OCI-LY7 (cell line): ENCODE results near the gene LGALS16. TPM values are rescaled to one million over a fixed set of nuclear protein-coding genes. Genes with fewer than 3 reads are reported as not detected.

ENCODE experiments used
- BruUV-seq: library from RNA; stranded (reverse); fragments of 400-500 nt; replicated peaks from 2 replicates; lab custom pipeline; 2021; lab: Mats Ljungman, UMichigan
- CTCF ChIA-PET: fragments of 300-600 bp; sonication (Branson Sonifier 250); formaldehyde crosslinking; loops from one replicate; lab custom pipeline; 2022; ENCODE audit warnings: antibody characterized with exemption; ENCODE audit not compliant: unreplicated experiment; lab: Charles Lee
- POLR2A ChIA-PET: fragments of 300-600 bp; sonication (Branson Sonifier 250); formaldehyde crosslinking; loops from one replicate; lab custom pipeline; 2022; ENCODE audit warnings: antibody characterized with exemption; lab: Charles Lee
- DNase-seq: peaks from one replicate; pipeline ENCODE4 v3.0.0-alpha.2; 2015; ENCODE audit warnings: low spot score
- H2AFZ ChIP-seq: fragments of 200-600 bp; sonication (generic), shearing (Covaris generic); 2 replicates; pipeline ENCODE4 v1.6.1; 2014; ENCODE audit warnings: mild to moderate bottlenecking, antibody characterized with exemption, low read length, moderate library complexity
- H3K27ac ChIP-seq: fragments of 200-600 bp; sonication (generic); 2 replicates; pipeline ENCODE4 v1.5.1; 2014; ENCODE audit warnings: mixed run types, low read depth, mild to moderate bottlenecking, moderate library complexity, low read length, inconsistent platforms; ENCODE audit not compliant: poor library complexity, severe bottlenecking
- H3K36me3 ChIP-seq: fragments of 200-600 bp; sonication (generic); 2 replicates; pipeline ENCODE4 v1.6.1; 2014; ENCODE audit warnings: mild to moderate bottlenecking, antibody characterized with exemption, low read length, moderate library complexity, mixed read lengths; ENCODE audit not compliant: insufficient read depth
- H3K4me1 ChIP-seq: fragments of 200-600 bp; sonication (generic); 2 replicates; pipeline ENCODE4 v1.5.1; 2014; ENCODE audit warnings: mild to moderate bottlenecking, low read length; ENCODE audit not compliant: insufficient read depth, poor library complexity, severe bottlenecking
- H3K4me2 ChIP-seq: fragments of 200-600 bp; sonication (generic); 2 replicates; pipeline ENCODE4 v1.6.1; 2014; ENCODE audit warnings: mild to moderate bottlenecking, low read length
- H3K4me3 ChIP-seq: fragments of 200-600 bp; sonication (generic); 2 replicates; pipeline ENCODE4 v1.5.1; 2014; ENCODE audit warnings: mild to moderate bottlenecking, low read depth, low read length; ENCODE audit not compliant: poor library complexity, severe bottlenecking
- H3K79me2 ChIP-seq: fragments of 200-600 bp; sonication (generic); 2 replicates; pipeline ENCODE4 v1.6.1; 2016; ENCODE audit warnings: low read depth, mild to moderate bottlenecking, low read length, moderate library complexity, mixed read lengths; ENCODE audit not compliant: insufficient read depth
- H3K9me2 ChIP-seq: fragments of 200-600 bp; sonication (generic); 2 replicates; pipeline ENCODE4 v1.6.1; 2016; ENCODE audit warnings: mild to moderate bottlenecking, low read length, mixed read lengths; ENCODE audit not compliant: insufficient read depth
- H3K9me3 ChIP-seq: fragments of 200-600 bp; sonication (generic); 2 replicates; pipeline ENCODE4 v1.6.1; 2014; ENCODE audit warnings: mild to moderate bottlenecking, mixed run types, low read length, mixed read lengths
- H4K20me1 ChIP-seq: fragments of 200-600 bp; sonication (generic); 2 replicates; pipeline ENCODE4 v1.6.1; 2014; ENCODE audit warnings: mild to moderate bottlenecking, antibody characterized with exemption, low read length, moderate library complexity, mixed read lengths; ENCODE audit not compliant: insufficient read depth
- EZH2phosphoT487 ChIP-seq: fragments of 200-600 bp; sonication (generic); IDR thresholded peaks from 2 replicates; pipeline ENCODE4 v1.6.1; 2018; ENCODE audit warnings: low read depth, borderline replicate concordance, mild to moderate bottlenecking, mixed run types, antibody characterized with exemption, low read length, moderate library complexity, mixed read lengths
- intact Hi-C: fragments of 100-400 bp; cut with micrococcal nuclease; formaldehyde crosslinking; loops from one replicate; pipeline ENCODE4 v1.10.0; 2022; ENCODE audit not compliant: unreplicated experiment
- total RNA-seq, 2 experiments: library from RNA; depleted of rRNA in 1 of 2; stranded (reverse); fragments of >200 nt in 1 of 2; shearing (Covaris generic) in 1 of 2; gene quantifications; 2 replicates each; pipeline ENCODE4 v1.2.3, GENCODE V29; 2014 to 2022
- TF ChIP-seq, protein P1 (sequence below): fragments of 200-600 bp; sonication (generic); conservative IDR thresholded peaks from 2 replicates; pipeline ENCODE4 v1.5.1; 2014; ENCODE audit warnings: mild to moderate bottlenecking, antibody characterized with exemption, low read length, moderate library complexity, mixed read lengths

LGALS16 gene
- total RNA-seq, 2 experiments from 2014 or later, result not detected

- ChIA-PET CTCF (no interaction called here), POLR2A (no interaction called here)
- TF ChIP-seq, protein P1, sequence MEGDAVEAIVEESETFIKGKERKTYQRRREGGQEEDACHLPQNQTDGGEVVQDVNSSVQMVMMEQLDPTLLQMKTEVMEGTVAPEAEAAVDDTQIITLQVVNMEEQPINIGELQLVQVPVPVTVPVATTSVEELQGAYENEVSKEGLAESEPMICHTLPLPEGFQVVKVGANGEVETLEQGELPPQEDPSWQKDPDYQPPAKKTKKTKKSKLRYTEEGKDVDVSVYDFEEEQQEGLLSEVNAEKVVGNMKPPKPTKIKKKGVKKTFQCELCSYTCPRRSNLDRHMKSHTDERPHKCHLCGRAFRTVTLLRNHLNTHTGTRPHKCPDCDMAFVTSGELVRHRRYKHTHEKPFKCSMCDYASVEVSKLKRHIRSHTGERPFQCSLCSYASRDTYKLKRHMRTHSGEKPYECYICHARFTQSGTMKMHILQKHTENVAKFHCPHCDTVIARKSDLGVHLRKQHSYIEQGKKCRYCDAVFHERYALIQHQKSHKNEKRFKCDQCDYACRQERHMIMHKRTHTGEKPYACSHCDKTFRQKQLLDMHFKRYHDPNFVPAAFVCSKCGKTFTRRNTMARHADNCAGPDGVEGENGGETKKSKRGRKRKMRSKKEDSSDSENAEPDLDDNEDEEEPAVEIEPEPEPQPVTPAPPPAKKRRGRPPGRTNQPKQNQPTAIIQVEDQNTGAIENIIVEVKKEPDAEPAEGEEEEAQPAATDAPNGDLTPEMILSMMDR, result no peak
- TF ChIP-seq EZH2phosphoT487, result no peak
- intact Hi-C loops, result no loop called here
- Histone ChIP-seq H3K4me1 (peaks cover 45% of the 10 kb centered on the region), H3K9me3 (no peaks in the 10 kb centered on the region), H3K9me2 (no peaks in the 10 kb centered on the region), H3K79me2 (no peaks in the 10 kb centered on the region), H3K4me2 (no peak within 1 kb of the TSS), H3K27ac (no peak within 1 kb of the TSS), H2AFZ (no peak within 1 kb of the TSS), H4K20me1 (no peaks in the 10 kb centered on the region), H3K36me3 (no peaks in the 10 kb centered on the region), H3K4me3 (no peak within 1 kb of the TSS)
- BruUV-seq, result no TSS peak
- DNase-seq, result peak; percentile 3
These were observed 48.7 kb downstream of the LGALS16 start, which contains the start of gene LGALS14 for GRCh38 chr19:39704181-39705044. TSS of gene LGALS14 (plus strand) at chr19:39704481. CDS start at chr19:39704529, 48 bp downstream.

- Histone ChIP-seq H3K4me3 (no peak overlapping the region), H3K9me3 (no peaks in the 10 kb centered on the region), H2AFZ (no peak overlapping the region), H3K4me2 (no peak overlapping the region), H3K4me1 (peaks cover 38% of the 10 kb centered on the region), H3K79me2 (no peaks in the 10 kb centered on the region), H3K36me3 (no peaks in the 10 kb centered on the region), H3K9me2 (no peaks in the 10 kb centered on the region), H3K27ac (no peak overlapping the region), H4K20me1 (no peaks in the 10 kb centered on the region)
- no TSS peak for BruUV-seq
- no peak for DNase-seq
- ChIA-PET POLR2A (no interaction called here), CTCF (no interaction called here)
- intact Hi-C loops, result no loop called here
- TF ChIP-seq, protein P1, result no peak
- no peak for TF ChIP-seq EZH2phosphoT487
These were observed 50.0 kb downstream of the LGALS16 start for GRCh38 chr19:39705578-39706188.

DNA sequence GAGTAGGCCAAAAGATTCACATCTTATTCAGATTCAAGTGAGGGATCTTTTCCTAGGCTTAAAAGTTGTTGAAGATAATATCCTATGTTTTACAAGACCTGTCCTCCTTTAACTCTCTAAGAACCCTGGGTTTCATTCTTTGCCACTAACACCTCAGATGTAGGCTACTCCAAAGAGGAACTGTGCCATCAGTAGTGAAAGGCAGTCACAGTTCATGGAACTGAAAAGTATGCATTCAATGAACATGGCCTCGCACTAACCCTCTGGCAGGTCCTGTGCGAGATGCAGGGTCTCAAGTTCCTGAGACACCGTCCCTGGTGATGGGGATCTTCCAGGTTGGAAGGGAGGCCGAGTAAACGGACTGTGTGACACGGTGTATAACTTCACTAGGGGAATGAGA lies 52.9 kb downstream of the LGALS16 start:
- no peak overlapping the region for H3K4me2 ChIP-seq
- no peaks in the 10 kb centered on the region for H3K79me2 ChIP-seq
- no peak for DNase-seq
- intact Hi-C loops, result no loop called here
- TF ChIP-seq, protein P1, result no peak
- TF ChIP-seq EZH2phosphoT487, result no peak
- ChIA-PET POLR2A (no interaction called here), CTCF (no interaction called here)
- H3K4me3 ChIP-seq, result no peak overlapping the region
- no peaks in the 10 kb centered on the region for H3K9me3 ChIP-seq
- H3K27ac ChIP-seq, result no peak overlapping the region
- H2AFZ ChIP-seq, result no peak overlapping the region
- H4K20me1 ChIP-seq, result no peaks in the 10 kb centered on the region
- H3K4me1 ChIP-seq, result peaks cover 15% of the 10 kb centered on the region
- H3K9me2 ChIP-seq, result no peaks in the 10 kb centered on the region
- no peaks in the 10 kb centered on the region for H3K36me3 ChIP-seq
- no TSS peak for BruUV-seq
